K562 (cell line): ENCODE measurements around the gene GAS2L1. TPM values are rescaled to one million over a fixed set of nuclear protein-coding genes. Genes with fewer than 3 reads are reported as not detected.

Experiments
- ATAC-seq: fragments of 200-7000 bp; cut with Tn5 transposase; 3 replicates; pipeline ENCODE4 v1.9.1; 2020; ENCODE audit warnings: moderate library complexity
- BruUV-seq: library from RNA; stranded (reverse); fragments of 400-500 nt; replicated peaks from 2 replicates; lab custom pipeline; 2021; lab: Mats Ljungman, UMichigan
- CTCF ChIA-PET: fragments of 300-600 bp; formaldehyde crosslinking; extraction: SDS; loops from one replicate; lab custom pipeline; 2021; ENCODE audit warnings: low intra/inter-chr PET ratio; lab: Yijun Ruan, JAX
- POLR2A ChIA-PET: fragments of 300-600, 350-650 bp; sonication (Branson Sonifier 250); formaldehyde crosslinking; extraction: SDS; loops from one replicate; lab custom pipeline; 2021; ENCODE audit warnings: antibody characterized with exemption, inconsistent platforms; lab: Yijun Ruan, JAX
- DNase-seq, 4 experiments: peaks; one replicate each; pipeline versions ENCODE4 v3.0.0 to v3.0.0-alpha.2; 2011 to 2018; ENCODE audit warnings: low spot score in 3 of 4, mixed read lengths in 3 of 4; ENCODE audit errors: extremely low read depth in 1 of 4
- FAIRE-seq: peaks from 2 replicates; lab custom pipeline; 2011; peaks lifted over from hg19 to GRCh38; lab: Jason Lieb, UNC
- H2AFZ ChIP-seq: 2 replicates; pipeline ENCODE4 v1.6.0; 2011; ENCODE audit warnings: low read depth, low read length, control low read depth, inconsistent platforms
- H3K27ac ChIP-seq: fragments of 200-600 bp; 3 replicates; pipeline ENCODE4 v1.8.0; 2011; ENCODE audit warnings: low read depth, mild to moderate bottlenecking, control low read depth, inconsistent platforms, low read length, moderate library complexity, mixed read lengths; ENCODE audit errors: extremely low read depth
- H3K27me3 ChIP-seq, 2 experiments: fragments of 300-600 bp in 1 of 2; 2 replicates in 1 of 2; 3 replicates in 1 of 2; pipeline versions ENCODE4 v1.6.0 to v1.8.0; 2011; ENCODE audit warnings: inconsistent platforms in 2 of 2, low read length in 2 of 2, mild to moderate bottlenecking in 1 of 2, mixed read lengths in 1 of 2, moderate library complexity in 1 of 2; ENCODE audit not compliant: control insufficient read depth in 2 of 2, insufficient read depth in 2 of 2
- H3K36me3 ChIP-seq: fragments of 300-600 bp; 3 replicates; pipeline ENCODE4 v1.8.0; 2011; ENCODE audit warnings: mild to moderate bottlenecking, low read length, inconsistent platforms; ENCODE audit not compliant: control insufficient read depth, insufficient read depth
- H3K4me1 ChIP-seq, 2 experiments: fragments of 200-600 bp in 1 of 2; replicated peaks in 1 of 2; 2 replicates in 1 of 2; 3 replicates in 1 of 2; pipeline versions ENCODE4 v1.5.1 to v1.8.0; 2011; ENCODE audit warnings: inconsistent platforms in 2 of 2, low read length in 2 of 2, mild to moderate bottlenecking in 1 of 2, mixed read lengths in 1 of 2, moderate library complexity in 1 of 2; ENCODE audit not compliant: control insufficient read depth in 2 of 2, insufficient read depth in 2 of 2
- H3K4me2 ChIP-seq: 2 replicates; pipeline ENCODE4 v1.6.1; 2011; ENCODE audit warnings: low read length, control low read depth, inconsistent platforms, mixed read lengths; ENCODE audit not compliant: insufficient read depth
- H3K4me3 ChIP-seq: fragments of 200-600 bp; sonication (generic), shearing (Covaris generic); 2 replicates; pipeline ENCODE4 v1.5.1; 2016; ENCODE audit warnings: control low read depth, inconsistent platforms
- H3K79me2 ChIP-seq: fragments of 200-600 bp; 3 replicates; pipeline ENCODE4 v1.8.0; 2011; ENCODE audit warnings: low read length, inconsistent platforms; ENCODE audit not compliant: control insufficient read depth, insufficient read depth
- H3K9ac ChIP-seq, 2 experiments: 2 replicates each; pipeline versions ENCODE4 v1.6.0 to v1.6.1; 2011; ENCODE audit warnings: low read depth in 2 of 2, low read length in 2 of 2, control low read depth in 1 of 2, inconsistent platforms in 1 of 2, mild to moderate bottlenecking in 1 of 2, mixed read lengths in 1 of 2; ENCODE audit not compliant: insufficient read depth in 1 of 2
- H3K9me1 ChIP-seq: one replicate; pipeline ENCODE4 v1.6.0; 2011; ENCODE audit warnings: inconsistent platforms, mild to moderate bottlenecking, low read length, moderate library complexity; ENCODE audit not compliant: control insufficient read depth, insufficient read depth
- H3K9me3 ChIP-seq: replicated peaks from 2 replicates; pipeline ENCODE4 v1.5.1; 2011; ENCODE audit warnings: low read depth, low read length, inconsistent platforms; ENCODE audit not compliant: control insufficient read depth, insufficient read depth
- H4K20me1 ChIP-seq: replicated peaks from 2 replicates; pipeline ENCODE4 v1.6.1; 2011; ENCODE audit warnings: low read length, inconsistent platforms, mixed read lengths; ENCODE audit not compliant: control insufficient read depth, insufficient read depth
- CTCF ChIP-seq, 3 experiments: IDR thresholded peaks in 2 of 3; conservative IDR thresholded peaks in 1 of 3; 2 replicates each; pipeline ENCODE4 v1.5.1; 2011 to 2012; ENCODE audit warnings: low read length in 3 of 3, mild to moderate bottlenecking in 3 of 3, control low read depth in 2 of 3, improper control_type of control experiment in 1 of 3, inconsistent platforms in 1 of 3, low read depth in 1 of 3, mixed read lengths in 1 of 3, moderate library complexity in 1 of 3; ENCODE audit not compliant: insufficient read depth in 2 of 3
- FOXP4 ChIP-seq: sonication (generic); formaldehyde crosslinking; IDR thresholded peaks from 2 replicates; pipeline ENCODE4 v1.8.0; 2022; ENCODE audit warnings: mild to moderate bottlenecking, missing genetic modification reagents, borderline replicate concordance
- GABPA ChIP-seq: fragments of 200-800 bp; sonication (Bioruptor generic); conservative IDR thresholded peaks from 2 replicates; pipeline ENCODE4 v1.6.1; 2016; ENCODE audit warnings: low read depth, missing genetic modification characterization, missing compliant biosample characterization
- MBD2 ChIP-seq: sonication (generic); IDR thresholded peaks from 2 replicates; pipeline ENCODE4 v1.6.1; 2016; ENCODE audit warnings: low read depth, borderline replicate concordance
- NFIC ChIP-seq: fragments of 450-650 bp; IDR thresholded peaks from 2 replicates; pipeline ENCODE4 v1.6.1; 2017; ENCODE audit warnings: mild to moderate bottlenecking, inconsistent platforms
- PRMT5 ChIP-seq: sonication (generic); formaldehyde crosslinking; IDR thresholded peaks from 2 replicates; pipeline ENCODE4 v1.5.0; 2020; ENCODE audit warnings: missing genetic modification reagents
- ZC3H11A ChIP-seq: IDR thresholded peaks from 2 replicates; pipeline ENCODE4 v1.6.1; 2012; ENCODE audit warnings: low read depth, low read length, improper control_type of control experiment
- ZFP30 ChIP-seq: fragments of 250-450 bp; sonication (Bioruptor Pico); IDR thresholded peaks from 2 replicates; pipeline ENCODE4 v1.8.0; 2022; ENCODE audit warnings: moderate library complexity, mild to moderate bottlenecking, inconsistent platforms, borderline replicate concordance
- ZKSCAN8 ChIP-seq: fragments of 200-800 bp; sonication (Bioruptor generic); IDR thresholded peaks from 2 replicates; pipeline ENCODE4 v1.6.1; 2016; ENCODE audit warnings: missing genetic modification characterization, missing compliant biosample characterization
- ZNF3 ChIP-seq: fragments of 250-450 bp; sonication (Bioruptor Pico); IDR thresholded peaks from 2 replicates; pipeline ENCODE4 v1.5.0; 2021; ENCODE audit warnings: mild to moderate bottlenecking, moderate library complexity
- WGBS: fragments of 100-300 bp; shearing (Covaris generic); methylation state at CpG from one replicate; pipeline ENCODE4 v1.1.6; 2016; ENCODE audit warnings: low coverage, mixed read lengths; ENCODE audit not compliant: insufficient coverage; ENCODE audit errors: missing lambda C conversion rate; 5-methylcytosine and 5-hydroxymethylcytosine counted together
- in situ Hi-C: fragments of 300-500 bp; cut with MboI; formaldehyde crosslinking; loops from 4 replicates; pipeline ENCODE4 v1.15.0; 2018; ENCODE audit warnings: inconsistent platforms, mixed read lengths
- intact Hi-C: fragments of 100-400 bp; cut with micrococcal nuclease; formaldehyde crosslinking; loops from 2 replicates; pipeline ENCODE4 v1.14.2; 2022
- polyA plus RNA-seq, 8 experiments: library from polyadenylated mRNA; depleted of rRNA in 4 of 8; stranded (reverse) in 5 of 8; unstranded in 3 of 8; fragments of >200 nt; fragmentation: Nextera tagmentation in 2 of 8; fragmentation: Illumina TruSeq in 1 of 8; extraction: Ambion mirVana in 2 of 8; extraction: Trizol in 1 of 8; gene quantifications; 2 replicates each; pipeline versions ENCODE4 v1.2.1 to v1.2.3, GENCODE V29; 2011 to 2014; ENCODE audit warnings: inconsistent platforms in 1 of 8, missing spikeins in 1 of 8
- total RNA-seq, 7 experiments: library from RNA; depleted of rRNA in 6 of 7; stranded (reverse); fragments of >200 nt in 6 of 7; fragmentation: Illumina TruSeq in 2 of 7; extraction: Trizol in 2 of 7; gene quantifications; 2 replicates each; pipeline versions ENCODE4 v1.2.1 to v1.2.3, GENCODE V29; 2011 to 2021; ENCODE audit warnings: low replicate concordance in 1 of 7

Gene GAS2L1
- total and polyA plus RNA-seq, 9 of the 15 experiments (the other 6 are each of a cell fraction or from before 2014, with no cell fraction given), result 0.56 to 19.7 (median 3.2) TPM

GRCh38 chr22:29312218-29313125 is 6.0 kb downstream of the GAS2L1 start:
- no peaks in the 10 kb centered on the region for H3K27me3 ChIP-seq
- 92% methylated on average over 17 of the region's 25 CpGs for WGBS
- BruUV-seq, result no TSS peak

GRCh38 chr22:29313126-29313575 is 6.7 kb downstream of the GAS2L1 start:
- Histone ChIP-seq H3K4me3 (no peak overlapping the region), H3K27ac (no peak overlapping the region), H3K9me3 (no peaks in the 10 kb centered on the region), H3K4me2 (no peak overlapping the region), H4K20me1 (no peaks in the 10 kb centered on the region), H2AFZ (no peak overlapping the region), H3K9me1 (no peaks in the 10 kb centered on the region), H3K27me3 (no peaks in the 10 kb centered on the region), H3K79me2 (peaks cover 7% of the 10 kb centered on the region; the same call in 1 of the 3 replicates), H3K36me3 (peaks cover 9% of the 10 kb centered on the region; the same call in 1 of the 3 replicates), H3K9ac (no peak overlapping the region), H3K4me1 (peaks cover 14 to 68% of the 10 kb centered on the region in 2 experiments; a peak in 4 of 5 replicates)
- ChIA-PET CTCF (no interaction called here), POLR2A (no interaction called here)
- 96% methylated on average over 9 of the region's 44 CpGs for WGBS
- intact Hi-C loops (no loop called here), in situ Hi-C loops (no loop called here)
- no TSS peak for BruUV-seq
- no peak for ATAC-seq
- FAIRE-seq, result no peak
- peak in 2 of 4 experiments; percentile 21 to 48 for DNase-seq
- TF ChIP-seq FOXP4 (CRISPR knock-in tag) (no peak), ZKSCAN8 (no peak), ZC3H11A (no peak), NFIC (0 out of 2 replicates have a peak, but pooled peaks have one; percentile 27), ZNF3 (CRISPR knock-in tag) (no peak), GABPA (tag) (no peak), PRMT5 (CRISPR knock-in tag) (no peak), ZFP30 (CRISPR knock-in tag) (no peak), CTCF (IDR thresholded peaks at IDR 0.05 in 2 of 3, conservative IDR thresholded peaks at IDR 0.05 in 1 of 3; ENCODE audit: insufficient read depth in 2 of 3, low read depth in 1 of 3, low read length in 3 of 3) (peak; percentile 24 to 53 (median 51); a peak in 4 of 6 replicates)

More at GRCh38 chr22:29312218-29313125, 6.0 kb downstream of the GAS2L1 start:
- ChIA-PET POLR2A (interaction anchor here (0.6 kb wide), 1 partner anchor 34 kb away, joined by 3 read pairs; no protein-coding TSS in a partner anchor), CTCF (no interaction called here)
- no peak for TF ChIP-seq MBD2
- Histone ChIP-seq H3K9me3 (no peaks in the 10 kb centered on the region), H3K4me2 (no peak overlapping the region), H3K27ac (no peak overlapping the region), H4K20me1 (no peaks in the 10 kb centered on the region), H3K36me3 (peaks cover 9% of the 10 kb centered on the region; the same call in 1 of the 3 replicates), H3K9me1 (no peaks in the 10 kb centered on the region), H2AFZ (no peak overlapping the region), H3K79me2 (peaks cover 13% of the 10 kb centered on the region), H3K9ac (no peak overlapping the region; a peak in 1 of 4 replicates), H3K4me3 (no peak overlapping the region), H3K4me1 (peaks cover 14 to 75% of the 10 kb centered on the region in 2 experiments; a peak in 4 of 5 replicates)
- intact Hi-C loops (no loop called here), in situ Hi-C loops (no loop called here)
- FAIRE-seq, result no peak
- DNase-seq, result no peak
- ATAC-seq, result no peak
